HepG2 (cell line): ENCODE data around the gene PTK7. TPM values are rescaled to one million over a fixed set of nuclear protein-coding genes. Genes with fewer than 3 reads are reported as not detected.

Experiments
- ATAC-seq: fragments of 200-7000 bp; cut with Tn5 transposase; 3 replicates; pipeline ENCODE4 v1.9.1; 2020; ENCODE audit warnings: mild to moderate bottlenecking, moderate library complexity
- BruUV-seq: library from RNA; stranded (reverse); fragments of 400-500 nt; replicated peaks from 2 replicates; lab custom pipeline; 2021; lab: Mats Ljungman, UMichigan
- CTCF ChIA-PET: fragments of 300-600 bp; formaldehyde crosslinking; extraction: SDS; loops from one replicate; lab custom pipeline; 2021; ENCODE audit warnings: low total read pairs, inconsistent platforms, low intra/inter-chr PET ratio; lab: Yijun Ruan, JAX
- POLR2A ChIA-PET: fragments of 350-600 bp; sonication (Branson Sonifier 250); formaldehyde crosslinking; loops from one replicate; lab custom pipeline; 2020; ENCODE audit warnings: antibody characterized with exemption, inconsistent platforms; lab: Yijun Ruan, JAX
- DNase-seq: peaks from one replicate; pipeline ENCODE4 v3.0.0-alpha.2; 2015; ENCODE audit warnings: low spot score
- FAIRE-seq: peaks from 3 replicates; lab custom pipeline; 2011; peaks lifted over from hg19 to GRCh38; lab: Jason Lieb, UNC
- H2AFZ ChIP-seq: one replicate; pipeline ENCODE4 v1.6.1; 2011; ENCODE audit warnings: low read length, inconsistent platforms
- H3K27ac ChIP-seq: fragments of 300-600 bp; 3 replicates; pipeline ENCODE4 v1.8.0; 2011; ENCODE audit warnings: mixed run types, mild to moderate bottlenecking, mixed read lengths, low read length, inconsistent platforms; ENCODE audit not compliant: insufficient read depth; ENCODE audit errors: extremely low read length
- H3K27me3 ChIP-seq, 2 experiments: fragments of 200-600 bp in 1 of 2; 2 replicates in 1 of 2; 3 replicates in 1 of 2; pipeline versions ENCODE4 v1.6.0 to v1.8.0; 2011; ENCODE audit warnings: low read length in 2 of 2, mild to moderate bottlenecking in 2 of 2, moderate library complexity in 2 of 2, inconsistent platforms in 1 of 2; ENCODE audit not compliant: insufficient read depth in 2 of 2, control insufficient read depth in 1 of 2
- H3K36me3 ChIP-seq, 2 experiments: fragments of 200-600 bp in 1 of 2; replicated peaks in 1 of 2; 2 replicates in 1 of 2; 3 replicates in 1 of 2; pipeline versions ENCODE4 v1.5.1 to v1.8.0; 2011; ENCODE audit warnings: low read length in 2 of 2, inconsistent platforms in 1 of 2; ENCODE audit not compliant: insufficient read depth in 2 of 2, control insufficient read depth in 1 of 2
- H3K4me1 ChIP-seq: 2 replicates; pipeline ENCODE4 v1.5.1; 2012; ENCODE audit warnings: low read length, inconsistent platforms; ENCODE audit not compliant: insufficient read depth
- H3K4me2 ChIP-seq: 2 replicates; pipeline ENCODE4 v1.6.0; 2011; ENCODE audit warnings: low read depth, low read length, inconsistent platforms
- H3K4me3 ChIP-seq, 3 experiments: fragments of 200-600 bp in 1 of 3; sonication (generic), shearing (Covaris generic) in 1 of 3; replicated peaks in 1 of 3; 2 replicates each; pipeline ENCODE4 v1.5.1; 2011 to 2016; ENCODE audit warnings: low read length in 3 of 3, inconsistent platforms in 2 of 3, low read depth in 2 of 3, mild to moderate bottlenecking in 2 of 3, control low read depth in 1 of 3, mixed read lengths in 1 of 3; ENCODE audit not compliant: insufficient read depth in 1 of 3
- H3K79me2 ChIP-seq: one replicate; pipeline ENCODE4 v1.6.1; 2011; ENCODE audit warnings: low read length, inconsistent platforms; ENCODE audit not compliant: insufficient read depth
- H3K9ac ChIP-seq: 2 replicates; pipeline ENCODE4 v1.6.0; 2011; ENCODE audit warnings: mild to moderate bottlenecking, low read depth, low read length, inconsistent platforms; ENCODE audit not compliant: insufficient read depth
- H3K9me3 ChIP-seq: 2 replicates; pipeline ENCODE4 v1.5.1; 2012; ENCODE audit warnings: mild to moderate bottlenecking, low read length
- H4K20me1 ChIP-seq: 2 replicates; pipeline ENCODE4 v1.6.0; 2011; ENCODE audit warnings: inconsistent platforms, mild to moderate bottlenecking, low read length, moderate library complexity; ENCODE audit not compliant: insufficient read depth
- BCL6 ChIP-seq: IDR thresholded peaks from 2 replicates; pipeline ENCODE4 v1.6.1; 2016; ENCODE audit warnings: missing genetic modification reagents, missing compliant biosample characterization
- HMGXB4 ChIP-seq, 2 experiments: sonication (generic) in 1 of 2; formaldehyde crosslinking in 1 of 2; IDR thresholded peaks; 2 replicates each; pipeline versions ENCODE4 v1.4.0 to v1.6.1; 2018 to 2020; ENCODE audit warnings: missing genetic modification reagents in 2 of 2, borderline replicate concordance in 1 of 2, low read depth in 1 of 2, mild to moderate bottlenecking in 1 of 2, missing biosample characterization in 1 of 2
- KLF15 ChIP-seq: sonication (generic); formaldehyde crosslinking; IDR thresholded peaks from 2 replicates; pipeline ENCODE4 v1.8.1; 2023; ENCODE audit warnings: borderline replicate concordance, mild to moderate bottlenecking, inconsistent platforms, missing genetic modification reagents, mixed read lengths
- KLF16 ChIP-seq, 2 experiments: sonication (generic) in 1 of 2; formaldehyde crosslinking in 1 of 2; IDR thresholded peaks; 2 replicates each; pipeline versions ENCODE4 v1.6.1 to v1.8.0; 2016 to 2023; ENCODE audit warnings: missing genetic modification reagents in 2 of 2, missing compliant biosample characterization in 1 of 2
- KMT2A ChIP-seq: sonication (generic); formaldehyde crosslinking; IDR thresholded peaks from 2 replicates; pipeline ENCODE4 v1.4.0; 2020; ENCODE audit warnings: missing genetic modification reagents
- MBNL3 ChIP-seq: fragments of 250-450 bp; sonication (Bioruptor Pico); conservative IDR thresholded peaks from 2 replicates; pipeline ENCODE4 v1.8.0; 2022; ENCODE audit warnings: mild to moderate bottlenecking, inconsistent platforms
- NFIB ChIP-seq: sonication (generic); formaldehyde crosslinking; IDR thresholded peaks from 2 replicates; pipeline ENCODE4 v1.9.0; 2021; ENCODE audit warnings: missing genetic modification reagents, mild to moderate bottlenecking, borderline replicate concordance
- NFYB ChIP-seq: sonication (generic); formaldehyde crosslinking; IDR thresholded peaks from 2 replicates; pipeline ENCODE4 v1.4.0; 2020; ENCODE audit warnings: missing genetic modification reagents
- PHB2 ChIP-seq: fragments of 450-650 bp; IDR thresholded peaks from 2 replicates; pipeline ENCODE4 v1.6.1; 2018; ENCODE audit not compliant: partially characterized antibody
- POLR2G ChIP-seq: fragments of 200-400 bp; formaldehyde crosslinking; IDR thresholded peaks from 2 replicates; pipeline ENCODE4 v1.6.1; 2018; ENCODE audit warnings: mild to moderate bottlenecking, low read depth, low read length, moderate library complexity
- SMARCC2 ChIP-seq: fragments of 450-650 bp; IDR thresholded peaks from 2 replicates; pipeline ENCODE4 v1.6.1; 2017; ENCODE audit warnings: antibody characterized with exemption, mild to moderate bottlenecking
- SSRP1 ChIP-seq: IDR thresholded peaks from 2 replicates; pipeline ENCODE4 v1.6.1; 2016; ENCODE audit warnings: control low read depth
- U2AF1 ChIP-seq: fragments of 200-400 bp; formaldehyde crosslinking; optimal IDR thresholded peaks from 2 replicates; pipeline ENCODE3; 2017; ENCODE audit warnings: mild to moderate bottlenecking, low read depth, low read length
- U2AF2 ChIP-seq: fragments of 200-400 bp; formaldehyde crosslinking; IDR thresholded peaks from 2 replicates; pipeline ENCODE4 v1.6.1; 2017; ENCODE audit warnings: low read depth, mild to moderate bottlenecking, low read length
- ZBTB8A ChIP-seq: sonication (generic); formaldehyde crosslinking; IDR thresholded peaks from 2 replicates; pipeline ENCODE4 v1.4.0; 2020; ENCODE audit warnings: mild to moderate bottlenecking, low read depth, missing genetic modification reagents, borderline replicate concordance
- ZFY ChIP-seq: sonication (generic); formaldehyde crosslinking; IDR thresholded peaks from 2 replicates; pipeline ENCODE4 v1.4.0; 2020; ENCODE audit warnings: missing genetic modification reagents
- ZNF503 ChIP-seq: sonication (generic); formaldehyde crosslinking; IDR thresholded peaks from 2 replicates; pipeline ENCODE4 v1.4.0; 2020; ENCODE audit warnings: missing genetic modification reagents
- ZNF569 ChIP-seq: sonication (generic); formaldehyde crosslinking; IDR thresholded peaks from 2 replicates; pipeline ENCODE4 v1.5.0; 2020; ENCODE audit warnings: mild to moderate bottlenecking, missing genetic modification reagents, moderate library complexity, borderline replicate concordance
- WGBS: methylation state at CpG from one replicate; pipeline ENCODE4 v1.1.6; 2017; ENCODE audit warnings: low lambda C conversion rate; 5-methylcytosine and 5-hydroxymethylcytosine counted together
- in situ Hi-C: cut with HindIII; loops from 2 replicates; pipeline ENCODE4 v1.10.0; 2017; ENCODE audit warnings: low pct_unique_long_range_greater_than_20kb; ENCODE audit not compliant: extremely low pct_ligation_motif_present
- intact Hi-C: fragments of 100-400 bp; cut with micrococcal nuclease; formaldehyde crosslinking; loops from one replicate; pipeline ENCODE4 v1.10.0; 2022; ENCODE audit not compliant: unreplicated experiment
- polyA plus RNA-seq, 8 experiments: library from polyadenylated mRNA; depleted of rRNA in 3 of 8; stranded (reverse) in 7 of 8; unstranded in 1 of 8; fragments of >200 nt; fragmentation: Illumina TruSeq in 4 of 8; extraction: Trizol in 4 of 8; gene quantifications; 2 replicates each; pipeline versions ENCODE4 v1.2.1 to v1.2.3, GENCODE V29; 2011 to 2016; ENCODE audit warnings: low read depth in 4 of 8, missing spikeins in 1 of 8, mixed read lengths in 1 of 8; ENCODE audit not compliant: insufficient read depth in 1 of 8
- total RNA-seq, 5 experiments: library from RNA; depleted of rRNA; stranded (reverse); fragments of >200 nt; fragmentation: Illumina TruSeq; extraction: Trizol; gene quantifications; 2 replicates each; pipeline ENCODE4 v1.2.3, GENCODE V29; 2016; ENCODE audit warnings: low read depth in 1 of 5

Gene PTK7
- total and polyA plus RNA-seq, 2 of the 13 experiments (the other 11 are each of a cell fraction or from before 2014, with no cell fraction given), result 98.5 to 99.8 TPM

DNA sequence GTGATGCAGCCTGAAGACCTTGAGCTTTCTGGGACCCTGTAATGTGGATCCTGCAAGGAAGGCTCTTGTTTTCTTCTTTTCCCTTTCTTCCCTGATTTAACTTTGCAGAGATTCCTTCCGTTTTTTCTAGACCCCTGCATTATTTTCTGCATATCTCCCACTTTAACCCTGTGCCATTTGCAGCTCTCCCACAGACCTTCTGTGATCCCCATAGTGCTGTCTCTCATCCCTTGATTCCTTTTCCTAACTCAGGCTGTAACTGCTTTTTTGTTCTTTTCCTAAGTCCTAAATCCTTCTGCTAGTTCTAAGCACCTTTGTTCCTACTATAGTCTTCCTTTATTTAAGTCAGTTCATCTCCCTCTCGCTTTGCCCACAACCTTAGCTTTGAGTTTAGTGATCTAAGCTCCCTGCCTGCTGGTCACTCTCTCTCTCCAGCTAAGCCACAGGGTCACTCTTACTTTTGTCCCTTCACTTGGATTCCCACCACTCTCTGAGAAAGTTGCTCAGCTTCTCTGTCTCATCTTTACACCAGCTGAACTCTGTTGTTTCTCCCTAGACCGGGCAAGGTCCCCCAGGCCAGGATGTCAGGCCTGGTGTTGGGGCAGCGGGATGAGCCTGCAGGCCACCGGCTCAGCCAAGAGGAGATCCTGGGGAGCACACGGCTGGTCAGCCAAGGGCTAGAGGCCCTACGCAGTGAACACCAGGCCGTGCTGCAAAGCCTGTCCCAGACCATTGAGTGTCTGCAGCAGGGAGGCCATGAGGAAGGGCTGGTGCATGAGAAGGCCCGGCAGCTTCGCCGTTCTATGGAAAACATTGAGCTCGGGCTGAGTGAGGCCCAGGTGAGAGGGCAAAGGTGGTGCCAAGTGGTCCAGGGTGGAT, 15.1 kb upstream of the PTK7 start:
- peaks cover 35% of the 10 kb centered on the region for H3K79me2 ChIP-seq
- H4K20me1 ChIP-seq, result no peaks in the 10 kb centered on the region
- H3K27me3 ChIP-seq, result no peaks in the 10 kb centered on the region; a peak in 1 of 5 replicates
- H3K9ac ChIP-seq, result peak overlapping the region; percentile 83
- CTCF ChIA-PET, result no interaction called here
- BruUV-seq, result TSS peak; percentile 72
- WGBS, result 9% methylated on average over 12 of the region's 12 CpGs
- peak overlapping the region; percentile 91 for H3K27ac ChIP-seq
- POLR2A ChIA-PET, result interaction anchor here (0.7 to 3.3 kb wide), 45 partner anchors 11 to 315 kb away, joined by 3 to 103 read pairs (median 7); partner anchors contain the start of genes CNPY3, CUL9, DNPH1 and GNMT
- peak overlapping the region; percentile 74 to 99 (median 93) for H3K4me3 ChIP-seq
- peak; percentile 12 for ATAC-seq
- H3K36me3 ChIP-seq, result peaks cover 6 to 42% of the 10 kb centered on the region in 2 experiments
- intact Hi-C loops, result loop anchor here (1.0 to 2.0 kb wide), 2 partner anchors 46 to 160 kb away; partner anchors contain the start of gene KLHDC3
- peak; percentile 67 for FAIRE-seq
- in situ Hi-C loops, result no loop called here
- H3K4me1 ChIP-seq, result peaks cover 33% of the 10 kb centered on the region
- no peaks in the 10 kb centered on the region for H3K9me3 ChIP-seq
- DNase-seq, result no peak
- no peak overlapping the region for H2AFZ ChIP-seq
- H3K4me2 ChIP-seq, result peak overlapping the region; percentile 90
- TF ChIP-seq ZNF569 (CRISPR knock-in tag) (peak; percentile 12; the same call in 1 of the 2 replicates), SSRP1 (CRISPR knock-in tag) (no peak), KLF16 (CRISPR knock-in tag; IDR thresholded peaks at IDR 0.05) (no peak), KLF15 (0 out of 2 replicates have a peak, but pooled peaks have one; percentile 36), HMGXB4 (CRISPR knock-in tag; IDR thresholded peaks at IDR 0.05; ENCODE audit: borderline replicate concordance in 1 of 2, low read depth in 1 of 2) (0 out of 4 replicates have a peak, but pooled peaks of 1 of the 2 experiments have one; percentile 8), NFYB (CRISPR knock-in tag) (no peak), U2AF2 (no peak), ZNF503 (no peak), NFIB (CRISPR knock-in tag) (no peak), BCL6 (0 out of 2 replicates have a peak, but pooled peaks have one; percentile 15), POLR2G (no peak), U2AF1 (no peak), ZFY (CRISPR knock-in tag) (peak; percentile 39; the same call in 1 of the 2 replicates), MBNL3 (no peak), SMARCC2 (no peak), PHB2 (no peak), ZBTB8A (CRISPR knock-in tag) (no peak), KMT2A (CRISPR knock-in tag) (0 out of 2 replicates have a peak, but pooled peaks have one; percentile 3)
